Neural progenitor cell (in vitro differentiated cells): ENCODE measurements around the gene DIPK1B. TPM values are rescaled to one million over a fixed set of nuclear protein-coding genes. Genes with fewer than 3 reads are reported as not detected.
A peak's percentile ranks its signal among the peaks of the same experiment; 100 is the strongest.
"Not testable (repeated sequence)": the region's sequence is repeated elsewhere in the genome, so short reads cannot be mapped to it uniquely, and the experiment has no call there.

Experiments
- DNase-seq: peaks from one replicate; pipeline ENCODE4 v3.0.0-alpha.2; 2016; ENCODE audit warnings: low spot score
- H2AFZ ChIP-seq: fragments of 200-600 bp; sonication (generic); replicated peaks from 2 replicates; pipeline ENCODE4 v1.6.1; 2016; ENCODE audit warnings: antibody characterized with exemption
- H3F3A ChIP-seq: fragments of 200-600 bp; sonication (generic); 2 replicates; pipeline ENCODE4 v1.6.1; 2016; ENCODE audit warnings: antibody characterized with exemption, low read depth
- H3K27ac ChIP-seq: fragments of 200-600 bp; sonication (generic); 2 replicates; pipeline ENCODE4 v1.5.1; 2016; ENCODE audit warnings: mild to moderate bottlenecking
- H3K27me3 ChIP-seq: fragments of 200-600 bp; sonication (generic); 2 replicates; pipeline ENCODE4 v1.6.1; 2016; ENCODE audit warnings: mild to moderate bottlenecking, moderate library complexity
- H3K36me3 ChIP-seq: fragments of 200-600 bp; sonication (generic); 2 replicates; pipeline ENCODE4 v1.5.1; 2016
- H3K4me1 ChIP-seq: fragments of 200-600 bp; sonication (generic); 2 replicates; pipeline ENCODE4 v1.6.1; 2016; ENCODE audit warnings: mixed run types
- H3K4me2 ChIP-seq: fragments of 200-600 bp; sonication (generic); 2 replicates; pipeline ENCODE4 v1.6.1; 2016
- H3K4me3 ChIP-seq: fragments of 200-600 bp; sonication (generic); 2 replicates; pipeline ENCODE4 v1.5.1; 2016
- H3K79me2 ChIP-seq: fragments of 200-600 bp; sonication (generic); 2 replicates; pipeline ENCODE4 v1.6.1; 2016; ENCODE audit warnings: low read depth
- H3K9ac ChIP-seq: fragments of 200-600 bp; sonication (generic); 2 replicates; pipeline ENCODE4 v1.6.1; 2016
- H3K9me3 ChIP-seq: fragments of 200-600 bp; sonication (generic); 2 replicates; pipeline ENCODE4 v1.5.1; 2016; ENCODE audit warnings: low read depth
- H4K20me1 ChIP-seq: fragments of 200-600 bp; sonication (generic); 2 replicates; pipeline ENCODE4 v1.6.1; 2016; ENCODE audit warnings: low read depth
- H3K27ac Mint-ChIP-seq: 3 replicates; pipeline ENCODE4 v1.8.0; 2021; ENCODE audit warnings: mixed read lengths
- H3K27me3 Mint-ChIP-seq: 2 replicates; pipeline ENCODE4 v1.8.0; 2022; ENCODE audit warnings: low read depth, mild to moderate bottlenecking, inconsistent platforms, moderate library complexity, mixed read lengths; ENCODE audit not compliant: insufficient read depth
- H3K36me3 Mint-ChIP-seq: 3 replicates; pipeline ENCODE4 v1.8.0; 2021; ENCODE audit warnings: mixed read lengths
- H3K4me1 Mint-ChIP-seq: 3 replicates; pipeline ENCODE4 v1.8.0; 2021; ENCODE audit warnings: mixed read lengths
- H3K4me3 Mint-ChIP-seq: 3 replicates; pipeline ENCODE4 v1.8.0; 2021; ENCODE audit warnings: mild to moderate bottlenecking, moderate library complexity, mixed read lengths
- H3K9me3 Mint-ChIP-seq: 3 replicates; pipeline ENCODE4 v1.8.0; 2020; ENCODE audit warnings: mixed read lengths
- CTCF ChIP-seq: fragments of 200-600 bp; sonication (generic); IDR thresholded peaks from 2 replicates; pipeline ENCODE4 v1.5.1; 2017; ENCODE audit warnings: antibody characterized with exemption, mild to moderate bottlenecking
- EZH2 ChIP-seq: fragments of 200-600 bp; sonication (generic); IDR thresholded peaks from 2 replicates; pipeline ENCODE4 v1.6.1; 2017; ENCODE audit warnings: antibody characterized with exemption, mild to moderate bottlenecking, moderate library complexity
- EZH2phosphoT487 ChIP-seq: fragments of 200-600 bp; sonication (generic); IDR thresholded peaks from 2 replicates; pipeline ENCODE4 v1.6.1; 2017; ENCODE audit warnings: antibody characterized with exemption
- total RNA-seq: library from RNA; depleted of rRNA; stranded (reverse); fragments of >200 nt; gene quantifications from 2 replicates; pipeline ENCODE4 v1.2.3, GENCODE V29; 2015; ENCODE audit warnings: low replicate concordance

The DIPK1B gene
- total RNA-seq, 1 donor from 2014 or later = 11.8 TPM

GRCh38 chr9:136753371-136754058 is 41.1 kb downstream of the DIPK1B start:
- no peaks in the 10 kb centered on the region for H3K79me2 ChIP-seq
- TF ChIP-seq CTCF (no peak), EZH2 (no peak), EZH2phosphoT487 (no peak)
- no peaks in the 10 kb centered on the region for H4K20me1 ChIP-seq
- Mint-ChIP-seq H3K4me1 (no peaks in the 10 kb centered on the region), H3K9me3 (peaks cover 16% of the 10 kb centered on the region), H3K36me3 (no peaks in the 10 kb centered on the region), H3K27me3 (peaks cover 14% of the 10 kb centered on the region), H3K4me3 (no peak overlapping the region), H3K27ac (no peak overlapping the region)
- no peak overlapping the region for H3K27ac ChIP-seq
- H3K4me2 ChIP-seq = no peak overlapping the region
- peaks cover 3% of the 10 kb centered on the region for H3K4me1 ChIP-seq
- no peak overlapping the region for H3K4me3 ChIP-seq
- no peaks in the 10 kb centered on the region for H3K27me3 ChIP-seq
- no peak overlapping the region for H2AFZ ChIP-seq
- no peak for DNase-seq
- H3F3A ChIP-seq = peaks cover 4% of the 10 kb centered on the region
- no peaks in the 10 kb centered on the region for H3K36me3 ChIP-seq
- no peaks in the 10 kb centered on the region for H3K9me3 ChIP-seq
- H3K9ac ChIP-seq = no peak overlapping the region

- Histone ChIP-seq H3K27me3 (no peaks in the 10 kb centered on the region), H3K9me3 (no peaks in the 10 kb centered on the region), H4K20me1 (no peaks in the 10 kb centered on the region), H3K9ac (no peak overlapping the region), H3K4me3 (no peak overlapping the region), H3K4me2 (no peak overlapping the region), H3K36me3 (no peaks in the 10 kb centered on the region), H3K4me1 (peaks cover 3% of the 10 kb centered on the region), H2AFZ (no peak overlapping the region), H3K79me2 (no peaks in the 10 kb centered on the region), H3F3A (peaks cover 4% of the 10 kb centered on the region), H3K27ac (no peak overlapping the region)
- Mint-ChIP-seq H3K4me3 (no peak overlapping the region), H3K4me1 (no peaks in the 10 kb centered on the region), H3K27ac (no peak overlapping the region), H3K36me3 (no peaks in the 10 kb centered on the region), H3K27me3 (peaks cover 14% of the 10 kb centered on the region), H3K9me3 (peaks cover 16% of the 10 kb centered on the region)
- TF ChIP-seq EZH2 (no peak), CTCF (no peak), EZH2phosphoT487 (no peak)
- DNase-seq = no peak
These were observed 41.7 kb downstream of the DIPK1B start for GRCh38 chr9:136754059-136754572.

- Histone ChIP-seq H3K27me3 (no peaks in the 10 kb centered on the region), H3F3A (peaks cover 6% of the 10 kb centered on the region), H3K27ac (no peak overlapping the region), H3K79me2 (no peaks in the 10 kb centered on the region), H3K36me3 (no peaks in the 10 kb centered on the region), H3K9ac (no peak overlapping the region), H4K20me1 (no peaks in the 10 kb centered on the region), H3K9me3 (no peaks in the 10 kb centered on the region), H2AFZ (peak overlapping the region; percentile 24), H3K4me3 (no peak overlapping the region), H3K4me1 (peaks cover 3% of the 10 kb centered on the region), H3K4me2 (no peak overlapping the region)
- no peak overlapping the region for H3K4me3 Mint-ChIP-seq
- peak; percentile 41 for DNase-seq
- H3K36me3 Mint-ChIP-seq = no peaks in the 10 kb centered on the region
- no peak overlapping the region for H3K27ac Mint-ChIP-seq
- no peak for TF ChIP-seq EZH2
- TF ChIP-seq EZH2phosphoT487 = no peak
- TF ChIP-seq CTCF = no peak
- H3K4me1 Mint-ChIP-seq = peaks cover 2% of the 10 kb centered on the region
- peaks cover 16% of the 10 kb centered on the region for H3K9me3 Mint-ChIP-seq
- H3K27me3 Mint-ChIP-seq = peaks cover 10% of the 10 kb centered on the region
These were observed 42.4 kb downstream of the DIPK1B start for GRCh38 chr9:136754626-136755301.

GRCh38 chr9:136755302-136756133 is 43.1 kb downstream of the DIPK1B start:
- H4K20me1 ChIP-seq, H3K9ac ChIP-seq, H3K36me3 ChIP-seq, H3K27me3 ChIP-seq, H3K4me1 ChIP-seq, H3K36me3 Mint-ChIP-seq, H3K4me1 Mint-ChIP-seq, H3K79me2 ChIP-seq, H3K4me2 ChIP-seq, H3K4me3 ChIP-seq, H3K27ac ChIP-seq, H2AFZ ChIP-seq, H3K9me3 ChIP-seq, DNase-seq: not testable (repeated sequence)
- peak overlapping the region; percentile 50 for H3K27ac Mint-ChIP-seq
- H3K27me3 Mint-ChIP-seq = peaks cover 10% of the 10 kb centered on the region
- peaks cover 16% of the 10 kb centered on the region for H3K9me3 Mint-ChIP-seq
- peaks cover 10% of the 10 kb centered on the region for H3F3A ChIP-seq
- peak overlapping the region; percentile 37 for H3K4me3 Mint-ChIP-seq
